ENCODE measurements around the gene CCDC78. TPM values are rescaled to one million over a fixed set of nuclear protein-coding genes. Genes with fewer than 3 reads are reported as not detected.
A peak's percentile ranks its signal among the peaks of the same experiment; 100 is the strongest.

The CCDC78 gene
- total and polyA plus RNA-seq, 2 experiments from 2014 or later = 10.5 to 12.6 TPM

- Histone ChIP-seq H3K79me2 (replicated peaks; ENCODE audit: insufficient read depth) (no peaks in the 10 kb centered on the region), H4K20me1 (replicated peaks; ENCODE audit: insufficient read depth) (no peaks in the 10 kb centered on the region), H3K9me2 (ENCODE audit: insufficient read depth) (no peaks in the 10 kb centered on the region), H3K27me3 (ENCODE audit: insufficient read depth) (peaks cover 29% of the 10 kb centered on the region), H3K36me3 (ENCODE audit: insufficient read depth) (no peaks in the 10 kb centered on the region), H3K4me2 (peak overlapping the region; percentile 97), H3K27ac (ENCODE audit: low read depth) (0 out of 2 replicates have a peak overlapping the region, but pooled peaks have one; percentile 74), H3K4me3 (peak overlapping the region; percentile 82), H3K4me1 (ENCODE audit: insufficient read depth) (peaks cover 12% of the 10 kb centered on the region; the same call in 1 of the 2 replicates), H2AFZ (0 out of 2 replicates have a peak overlapping the region, but pooled peaks have one; percentile 32), H3F3A (replicated peaks; ENCODE audit: low read depth) (0 out of 2 replicates have a peak, but pooled peaks cover under 1% of the 10 kb centered on the region)
- Mint-ChIP-seq H3K36me3 (ENCODE audit: low read depth) (no peaks in the 10 kb centered on the region), H3K27me3 (ENCODE audit: insufficient read depth, low read depth, poor library complexity) (peaks cover 25% of the 10 kb centered on the region), H3K4me1 (peaks cover 13% of the 10 kb centered on the region; the same call in 2 of the 3 replicates), H3K9me3 (no peaks in the 10 kb centered on the region), H3K27ac (peak overlapping the region; percentile 72), H3K4me3 (peak overlapping the region; percentile 83)
- TF ChIP-seq CTCF (conservative IDR thresholded peaks at IDR 0.05; ENCODE audit: low read depth in 2 of 2) (peak in 1 of 2 experiments; percentile 35; a peak in 2 of 4 replicates), STAT1 (IDR thresholded peaks at IDR 0.05; ENCODE audit: unreplicated experiment) (no peak)
- peak; percentile 73 for DNase-seq (ENCODE audit: low spot score)
- ATAC-seq = peak; percentile 34
These were observed 5.7 kb downstream of the CCDC78 start for GRCh38 chr16:720447-720989.

GRCh38 chr16:719815-720446 lies 6.3 kb downstream of the CCDC78 start:
- Histone ChIP-seq H2AFZ (no peak overlapping the region), H3K4me2 (peak overlapping the region; percentile 97), H3K27ac (ENCODE audit: low read depth) (no peak overlapping the region), H3K4me1 (ENCODE audit: insufficient read depth) (peaks cover 12% of the 10 kb centered on the region; the same call in 1 of the 2 replicates), H3K4me3 (peak overlapping the region; percentile 82), H3K9me2 (ENCODE audit: insufficient read depth) (no peaks in the 10 kb centered on the region), H3K27me3 (ENCODE audit: insufficient read depth) (peaks cover 26% of the 10 kb centered on the region), H3F3A (replicated peaks; ENCODE audit: low read depth) (no peaks in the 10 kb centered on the region), H4K20me1 (replicated peaks; ENCODE audit: insufficient read depth) (no peaks in the 10 kb centered on the region), H3K79me2 (replicated peaks; ENCODE audit: insufficient read depth) (no peaks in the 10 kb centered on the region), H3K36me3 (ENCODE audit: insufficient read depth) (no peaks in the 10 kb centered on the region)
- DNase-seq (ENCODE audit: low spot score) = no peak
- peak; percentile 0; the same call in 2 of the 3 replicates for ATAC-seq
- TF ChIP-seq CTCF (conservative IDR thresholded peaks at IDR 0.05; ENCODE audit: low read depth in 2 of 2) (peak; percentile 22 to 33; a peak in 2 of 4 replicates), POLR2AphosphoS5 (IDR thresholded peaks at IDR 0.05; ENCODE audit: low read depth) (no peak), NANOG (IDR thresholded peaks at IDR 0.05; ENCODE audit: borderline replicate concordance) (no peak), STAT1 (IDR thresholded peaks at IDR 0.05; ENCODE audit: unreplicated experiment) (no peak)
- Mint-ChIP-seq H3K9me3 (no peaks in the 10 kb centered on the region), H3K36me3 (ENCODE audit: low read depth) (no peaks in the 10 kb centered on the region), H3K4me1 (peaks cover 13% of the 10 kb centered on the region; the same call in 2 of the 3 replicates), H3K27me3 (ENCODE audit: insufficient read depth, low read depth, poor library complexity) (peaks cover 25% of the 10 kb centered on the region), H3K27ac (peak overlapping the region; percentile 72), H3K4me3 (peak overlapping the region; percentile 83)

Data from GM23338 (cell line).